Activated CD4-positive, CD25-positive, alpha-beta regulatory T cell treated with anti-CD3 and anti-CD28 coated beads, Interleukin-2, amount 50 U/mL, for 16 hours (primary cell): ENCODE results near the gene FAU.

ENCODE experiments used
- DNase-seq: peaks from one replicate; pipeline ENCODE4 v3.0.0-alpha.2; 2020; ENCODE audit warnings: low read depth, low spot score

The FAU gene

GRCh38 chr11:65107751-65108468 is 14.0 kb downstream of the FAU start:
- DNase-seq: no peak

- no peak for DNase-seq
Measured at GRCh38 chr11:65107078-65107477, 14.9 kb downstream of the FAU start.

GRCh38 chr11:65104628-65105027 is 17.3 kb downstream of the FAU start:
- no peak for DNase-seq

DNA sequence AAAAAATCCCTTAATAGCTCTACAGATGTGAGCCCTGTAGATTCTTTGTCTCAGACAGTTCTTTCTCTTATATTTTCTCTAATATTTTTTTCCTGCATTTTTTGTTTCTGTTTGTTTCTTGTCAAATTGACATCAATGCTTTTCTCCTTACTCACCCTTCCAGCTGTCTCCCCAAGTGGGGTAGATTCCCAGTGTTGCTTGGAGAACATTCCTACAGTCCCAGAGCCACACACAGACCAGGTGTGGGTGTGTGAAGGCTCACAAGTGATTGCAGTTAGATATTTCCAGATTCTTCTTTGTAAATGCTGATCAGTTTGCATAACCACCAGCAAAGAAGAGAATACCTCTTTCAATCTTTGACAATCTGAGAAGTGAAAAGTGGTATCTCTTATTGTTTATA is 18.5 kb downstream of the FAU start:
- no peak for DNase-seq

- DNase-seq: no peak
Measured at GRCh38 chr11:65102142-65103095, 19.5 kb downstream of the FAU start.

DNA sequence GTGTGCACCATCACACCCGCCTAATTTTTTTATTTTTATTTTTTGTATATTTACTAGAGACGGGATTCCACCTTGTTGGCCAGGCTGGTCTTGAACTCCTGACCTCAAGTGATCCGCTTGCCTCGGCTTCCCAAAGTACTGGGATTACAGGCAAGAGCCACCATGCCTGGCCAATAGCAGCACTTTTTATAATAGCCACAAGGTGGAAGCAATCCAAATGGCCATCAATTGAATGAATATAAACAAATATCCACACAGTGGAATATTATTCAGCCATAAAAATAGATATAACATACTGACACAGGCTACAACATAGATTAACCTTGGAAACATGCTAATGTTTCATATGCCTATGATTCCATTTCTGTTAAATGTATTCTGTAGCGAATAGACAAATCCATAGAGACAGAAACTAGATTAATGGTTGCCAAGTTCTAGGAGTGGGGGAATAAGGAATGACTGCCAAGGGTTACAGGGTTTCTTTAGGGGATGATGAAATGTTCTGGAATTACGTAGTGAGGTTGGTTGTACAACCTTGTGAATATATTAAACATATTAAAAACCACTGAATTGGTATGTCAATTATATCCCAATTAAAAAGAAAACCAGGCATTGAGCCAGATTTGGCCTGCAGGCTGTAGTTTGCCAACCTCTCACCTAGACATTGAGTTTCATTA is 21.1 kb downstream of the FAU start:
- no peak for DNase-seq

- DNase-seq: no peak
Measured at GRCh38 chr11:65096926-65097325, 25.0 kb downstream of the FAU start.

DNA sequence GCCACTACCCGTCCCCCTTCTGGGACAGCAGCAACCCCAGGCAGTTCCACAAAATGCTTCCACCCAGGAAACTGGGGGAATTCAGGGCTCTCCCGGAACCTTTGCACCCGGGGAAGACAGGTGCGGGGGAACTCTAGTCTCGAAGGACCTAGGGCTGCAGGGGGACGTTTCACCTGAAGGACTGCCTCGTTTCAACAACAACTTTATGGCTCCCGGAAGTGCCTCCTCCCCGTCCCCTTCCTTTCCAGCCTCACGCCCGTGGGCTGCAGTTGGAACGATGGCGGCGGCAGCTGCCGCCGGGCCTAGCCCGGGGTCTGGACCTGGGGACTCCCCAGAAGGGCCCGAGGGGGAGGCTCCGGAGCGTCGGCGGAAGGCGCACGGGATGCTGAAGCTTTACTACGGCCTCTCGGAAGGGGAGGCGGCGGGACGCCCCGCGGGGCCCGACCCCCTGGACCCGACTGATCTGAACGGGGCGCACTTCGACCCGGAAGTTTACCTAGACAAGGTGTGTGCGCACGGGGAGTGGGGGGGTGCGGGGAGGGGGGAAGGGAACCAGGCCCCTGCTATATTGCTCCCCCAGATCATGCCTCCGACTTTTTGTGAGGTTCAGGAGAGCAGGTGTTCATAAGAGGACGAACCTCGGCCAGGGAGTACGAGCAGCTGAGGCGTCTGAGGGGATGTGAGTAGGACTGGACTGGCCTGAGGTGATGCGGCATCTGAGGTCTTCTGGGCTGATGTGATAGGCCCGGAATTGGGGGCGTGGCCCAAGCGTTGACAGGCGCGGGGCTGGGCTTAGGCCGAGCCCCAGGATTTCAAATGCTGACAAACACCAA is 25.7 kb downstream of the FAU start, which contains the start of gene VPS51:
VPS51 (plus strand) TSS at position 241 of the 833 bp plus-strand sequence; CDS start at position 278, 37 bp downstream.
- DNase-seq: peak; percentile 80

DNA sequence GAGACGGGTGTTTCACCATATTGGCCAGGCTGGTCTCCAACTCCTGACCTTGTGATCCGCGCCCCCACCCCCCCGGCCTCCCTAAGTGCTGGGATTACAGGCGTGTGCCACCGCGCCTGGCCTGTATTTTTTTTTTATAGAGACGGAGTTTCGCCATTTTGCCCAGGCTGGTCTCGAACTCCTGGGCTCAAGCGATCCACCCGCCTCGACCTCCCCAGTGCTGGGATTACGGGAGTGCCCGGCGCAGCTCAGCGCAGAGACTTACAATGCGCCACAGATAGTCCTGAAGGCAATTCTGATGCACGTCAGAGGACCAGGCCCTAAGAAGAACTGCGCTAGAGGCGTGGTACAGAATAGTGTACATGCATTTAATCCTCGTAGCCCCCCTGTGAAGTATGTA is 26.5 kb downstream of the FAU start:
- no peak for DNase-seq

DNA sequence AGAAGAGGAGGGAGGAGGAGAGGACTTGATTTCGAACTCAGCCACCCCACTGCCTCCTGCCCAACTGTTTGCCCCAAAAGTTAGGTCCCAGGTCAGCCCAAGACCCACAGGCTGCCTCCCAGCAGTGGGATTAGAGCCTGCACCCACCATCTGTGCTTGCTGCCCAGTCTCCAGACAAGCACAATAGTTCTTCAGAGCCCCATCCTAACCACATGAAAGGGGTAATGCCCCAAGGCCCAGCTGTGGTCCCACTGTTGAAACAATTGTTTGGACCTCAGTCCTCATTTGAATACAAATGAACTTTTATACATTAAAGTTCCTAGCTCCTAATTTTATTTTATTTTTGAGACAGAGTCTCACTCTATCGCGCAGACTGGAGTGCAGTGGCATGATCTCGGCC is 31.3 kb downstream of the FAU start:
- no peak for DNase-seq

- no peak for DNase-seq
Measured at GRCh38 chr11:65089621-65090020, 32.3 kb downstream of the FAU start.

DNA sequence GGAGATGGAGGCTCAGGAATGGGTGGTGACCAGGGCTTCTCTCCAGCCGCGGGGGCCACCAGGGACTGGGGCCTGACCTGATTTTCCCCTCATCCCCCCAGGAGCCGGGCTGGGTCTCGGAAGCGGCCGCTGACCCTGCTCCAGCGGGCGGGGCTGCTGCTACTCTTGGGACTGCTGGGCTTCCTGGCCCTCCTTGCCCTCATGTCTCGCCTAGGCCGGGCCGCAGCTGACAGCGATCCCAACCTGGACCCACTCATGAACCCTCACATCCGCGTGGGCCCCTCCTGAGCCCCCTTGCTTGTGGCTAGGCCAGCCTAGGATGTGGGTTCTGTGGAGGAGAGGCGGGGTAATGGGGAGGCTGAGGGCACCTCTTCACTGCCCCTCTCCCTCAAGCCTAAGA is 34.1 kb downstream of the FAU start:
- DNase-seq: no peak

GRCh38 chr11:65087216-65087615 is 34.7 kb downstream of the FAU start:
- DNase-seq: no peak

- no peak for DNase-seq
Measured at GRCh38 chr11:65086809-65087208, 35.1 kb downstream of the FAU start.

DNA sequence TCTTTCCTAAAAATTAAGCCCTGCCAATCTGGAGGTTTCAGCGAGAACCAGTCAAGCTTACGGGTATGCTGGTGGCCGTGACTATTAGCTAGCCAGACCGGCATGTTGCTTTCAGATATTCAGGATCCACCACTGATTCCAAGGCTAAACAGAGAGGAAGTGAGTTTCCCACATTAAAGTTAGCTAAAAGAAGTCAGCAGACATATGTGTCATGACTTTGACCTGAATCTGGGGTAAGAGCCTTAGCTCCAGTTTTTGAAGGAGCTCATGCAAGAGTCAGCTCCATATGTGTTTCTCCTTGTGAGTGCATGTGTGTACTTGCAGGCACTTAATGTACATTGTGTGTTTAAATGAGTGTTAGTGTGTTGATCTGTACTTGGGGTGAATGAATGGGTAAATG is 36.5 kb downstream of the FAU start:
- no peak for DNase-seq

DNA sequence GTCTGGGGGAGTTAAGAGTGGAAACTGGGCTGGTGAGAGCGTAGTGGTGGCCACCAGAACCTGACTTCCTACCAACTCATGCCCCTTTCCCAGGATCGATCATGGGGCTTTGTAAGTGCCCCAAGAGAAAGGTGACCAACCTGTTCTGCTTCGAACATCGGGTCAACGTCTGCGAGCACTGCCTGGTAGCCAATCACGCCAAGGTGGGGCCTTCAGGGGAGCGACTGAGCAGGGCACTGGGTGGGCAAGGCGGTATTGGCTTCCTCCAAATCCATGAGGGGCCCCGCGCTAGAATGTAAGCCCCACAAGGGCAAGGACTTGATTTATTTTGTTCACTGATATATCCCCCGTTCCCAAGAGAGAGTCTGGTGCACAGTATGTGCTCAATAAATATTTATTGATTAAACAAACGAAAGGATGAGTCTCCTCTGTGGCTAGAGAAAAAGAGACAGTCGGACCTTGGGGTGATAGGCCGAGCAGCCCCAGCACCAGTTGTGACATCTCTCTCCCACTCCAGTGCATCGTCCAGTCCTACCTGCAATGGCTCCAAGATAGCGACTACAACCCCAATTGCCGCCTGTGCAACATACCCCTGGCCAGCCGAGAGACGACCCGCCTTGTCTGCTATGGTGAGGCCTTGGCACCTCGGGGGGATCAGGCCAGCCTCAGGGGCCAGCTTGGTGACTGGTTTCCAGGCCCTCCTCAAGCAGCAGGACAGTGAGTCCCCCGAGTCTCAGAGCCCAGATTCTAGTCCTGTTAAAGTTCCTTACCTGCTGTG is 37.1 kb downstream of the FAU start:
- DNase-seq: no peak

GRCh38 chr11:65083834-65084597 is 37.9 kb downstream of the FAU start, which contains the start of the genes CDCA5 and ZFPL1:
TSS of gene CDCA5 (minus strand) at chr11:65084040. CDS start at chr11:65083978, 62 bp downstream.
TSS of gene ZFPL1 (plus strand) at chr11:65084222. CDS start at chr11:65084699, 477 bp downstream.
- peak; percentile 94 for DNase-seq

GRCh38 chr11:65083134-65083833 is 38.6 kb downstream of the FAU start:
- no peak for DNase-seq
